ENCODE measurements around the gene SDK2. TPM values are rescaled to one million over a fixed set of nuclear protein-coding genes. Genes with fewer than 3 reads are reported as not detected.

Gene SDK2
- total and polyA plus RNA-seq, 9 of the 15 experiments (the other 6 are each of a cell fraction or from before 2014, with no cell fraction given) = 0.04 TPM; not detected in 8

- TF ChIP-seq, protein P1, sequence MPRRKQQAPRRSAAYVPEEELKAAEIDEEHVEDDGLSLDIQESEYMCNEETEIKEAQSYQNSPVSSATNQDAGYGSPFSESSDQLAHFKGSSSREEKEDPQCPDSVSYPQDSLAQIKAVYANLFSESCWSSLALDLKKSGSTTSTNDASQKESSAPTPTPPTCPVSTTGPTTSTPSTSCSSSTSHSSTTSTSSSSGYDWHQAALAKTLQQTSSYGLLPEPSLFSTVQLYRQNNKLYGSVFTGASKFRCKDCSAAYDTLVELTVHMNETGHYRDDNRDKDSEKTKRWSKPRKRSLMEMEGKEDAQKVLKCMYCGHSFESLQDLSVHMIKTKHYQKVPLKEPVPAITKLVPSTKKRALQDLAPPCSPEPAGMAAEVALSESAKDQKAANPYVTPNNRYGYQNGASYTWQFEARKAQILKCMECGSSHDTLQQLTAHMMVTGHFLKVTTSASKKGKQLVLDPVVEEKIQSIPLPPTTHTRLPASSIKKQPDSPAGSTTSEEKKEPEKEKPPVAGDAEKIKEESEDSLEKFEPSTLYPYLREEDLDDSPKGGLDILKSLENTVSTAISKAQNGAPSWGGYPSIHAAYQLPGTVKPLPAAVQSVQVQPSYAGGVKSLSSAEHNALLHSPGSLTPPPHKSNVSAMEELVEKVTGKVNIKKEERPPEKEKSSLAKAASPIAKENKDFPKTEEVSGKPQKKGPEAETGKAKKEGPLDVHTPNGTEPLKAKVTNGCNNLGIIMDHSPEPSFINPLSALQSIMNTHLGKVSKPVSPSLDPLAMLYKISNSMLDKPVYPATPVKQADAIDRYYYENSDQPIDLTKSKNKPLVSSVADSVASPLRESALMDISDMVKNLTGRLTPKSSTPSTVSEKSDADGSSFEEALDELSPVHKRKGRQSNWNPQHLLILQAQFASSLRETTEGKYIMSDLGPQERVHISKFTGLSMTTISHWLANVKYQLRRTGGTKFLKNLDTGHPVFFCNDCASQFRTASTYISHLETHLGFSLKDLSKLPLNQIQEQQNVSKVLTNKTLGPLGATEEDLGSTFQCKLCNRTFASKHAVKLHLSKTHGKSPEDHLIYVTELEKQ (CRISPR knock-in tag; IDR thresholded peaks at IDR 0.05) = no peak
- TF ChIP-seq HIVEP1 (CRISPR knock-in tag; IDR thresholded peaks at IDR 0.05) (no peak), KLF13 (tag; IDR thresholded peaks at IDR 0.05; ENCODE audit: borderline replicate concordance, low read depth) (no peak), ARHGAP35 (IDR thresholded peaks at IDR 0.05; ENCODE audit: partially characterized antibody) (no peak)
These were observed 161.4 kb downstream of the SDK2 start (continued) for GRCh38 chr17:73482894-73483293.

DNA sequence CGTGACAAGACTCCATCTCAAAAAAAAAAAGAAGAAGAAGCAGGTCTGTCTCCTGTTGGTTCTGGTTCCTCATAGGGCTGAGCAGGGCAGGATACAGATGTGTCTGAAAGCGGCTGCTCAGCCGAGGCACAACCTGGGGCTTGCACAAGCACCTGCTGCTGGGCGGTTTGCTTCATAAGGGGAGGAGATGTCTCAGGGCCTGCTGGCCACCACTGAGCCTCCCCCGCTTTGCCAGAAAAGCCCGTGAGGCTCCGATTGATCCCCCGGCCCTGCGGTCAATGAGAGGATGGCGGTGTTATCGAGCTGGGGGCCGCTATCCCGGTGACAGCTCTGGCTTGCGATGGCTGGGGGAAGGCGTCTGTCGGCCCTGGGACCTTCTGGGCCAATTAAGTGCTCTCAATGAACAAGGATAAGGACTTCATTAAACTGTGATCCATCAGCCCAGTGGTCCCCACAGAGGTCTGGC, 162.0 kb downstream of the SDK2 start:
- intact Hi-C loops (cut with micrococcal nuclease) (no loop called here), in situ Hi-C loops (cut with MboI) (no loop called here)
- Histone ChIP-seq H4K20me1 (replicated peaks; ENCODE audit: control insufficient read depth, insufficient read depth, low read length) (peaks cover 6% of the 10 kb centered on the region; the same call in 1 of the 2 replicates), H3K4me3 (no peak overlapping the region), H3K27me3 (ENCODE audit: control insufficient read depth in 2 of 2, insufficient read depth in 2 of 2, low read length in 2 of 2) (peaks cover 7 to 29% of the 10 kb centered on the region in 2 experiments; a peak in 4 of 5 replicates), H3K27ac (ENCODE audit: extremely low read depth, low read depth, low read length) (no peak overlapping the region), H3K9me1 (ENCODE audit: control insufficient read depth, insufficient read depth, low read length) (no peaks in the 10 kb centered on the region), H3K79me2 (ENCODE audit: control insufficient read depth, insufficient read depth, low read length) (no peaks in the 10 kb centered on the region), H3K36me3 (ENCODE audit: control insufficient read depth, insufficient read depth, low read length) (no peaks in the 10 kb centered on the region), H3K4me1 (replicated peaks in 1 of 2; ENCODE audit: control insufficient read depth in 2 of 2, insufficient read depth in 2 of 2, low read length in 2 of 2) (no peaks in the 10 kb centered on the region), H3K9ac (ENCODE audit: insufficient read depth in 1 of 2, low read depth in 2 of 2, low read length in 2 of 2) (no peak overlapping the region), H3K4me2 (ENCODE audit: insufficient read depth, low read length) (no peak overlapping the region), H3K9me3 (replicated peaks; ENCODE audit: control insufficient read depth, insufficient read depth, low read depth, low read length) (no peaks in the 10 kb centered on the region), H2AFZ (ENCODE audit: low read depth, low read length) (no peak overlapping the region)
- FAIRE-seq (no peak), DNase-seq (ENCODE audit: extremely low read depth in 1 of 4, low spot score in 3 of 4) (no peak), ATAC-seq (peak; percentile 32; the same call in 1 of the 3 replicates)
- WGBS (ENCODE audit: insufficient coverage, low coverage, missing lambda C conversion rate) = under 1% methylated on average over 16 of the region's 16 CpGs
- ChIA-PET POLR2A (no interaction called here), CTCF (ENCODE audit: low intra/inter-chr PET ratio) (no interaction called here)
- no TSS peak for BruUV-seq (replicated peaks)
- TF ChIP-seq RBFOX2 (IDR thresholded peaks at IDR 0.05; ENCODE audit: low read depth, low read length) (no peak), CHD2 (IDR thresholded peaks at IDR 0.05; ENCODE audit: low read depth, low read length) (no peak), XRCC5 (IDR thresholded peaks at IDR 0.05; ENCODE audit: low read depth, low read length) (no peak), MEIS2 (IDR thresholded peaks at IDR 0.05; ENCODE audit: partially characterized antibody) (no peak), CREBBP (IDR thresholded peaks at IDR 0.05; ENCODE audit: low read depth, low read length) (no peak), NR1H2 (CRISPR knock-in tag; IDR thresholded peaks at IDR 0.05) (no peak), FOXJ3 (CRISPR knock-in tag; IDR thresholded peaks at IDR 0.05) (no peak), KLF6 (CRISPR knock-in tag; IDR thresholded peaks at IDR 0.05; ENCODE audit: borderline replicate concordance) (no peak)
- TF ChIP-seq, protein P2, sequence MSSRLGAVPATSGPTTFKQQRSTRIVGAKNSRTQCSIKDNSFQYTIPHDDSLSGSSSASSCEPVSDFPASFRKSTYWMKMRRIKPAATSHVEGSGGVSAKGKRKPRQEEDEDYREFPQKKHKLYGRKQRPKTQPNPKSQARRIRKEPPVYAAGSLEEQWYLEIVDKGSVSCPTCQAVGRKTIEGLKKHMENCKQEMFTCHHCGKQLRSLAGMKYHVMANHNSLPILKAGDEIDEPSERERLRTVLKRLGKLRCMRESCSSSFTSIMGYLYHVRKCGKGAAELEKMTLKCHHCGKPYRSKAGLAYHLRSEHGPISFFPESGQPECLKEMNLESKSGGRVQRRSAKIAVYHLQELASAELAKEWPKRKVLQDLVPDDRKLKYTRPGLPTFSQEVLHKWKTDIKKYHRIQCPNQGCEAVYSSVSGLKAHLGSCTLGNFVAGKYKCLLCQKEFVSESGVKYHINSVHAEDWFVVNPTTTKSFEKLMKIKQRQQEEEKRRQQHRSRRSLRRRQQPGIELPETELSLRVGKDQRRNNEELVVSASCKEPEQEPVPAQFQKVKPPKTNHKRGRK (tag; IDR thresholded peaks at IDR 0.05) = no peak

All from K562 (cell line).